ENCODE results near the gene ARPC1A. TPM values are rescaled to one million over a fixed set of nuclear protein-coding genes. Genes with fewer than 3 reads are reported as not detected.

Gene ARPC1A
- total RNA-seq, 6 experiments from 2014 or later = 50.0 to 78.0 (median 63.4) TPM

DNA sequence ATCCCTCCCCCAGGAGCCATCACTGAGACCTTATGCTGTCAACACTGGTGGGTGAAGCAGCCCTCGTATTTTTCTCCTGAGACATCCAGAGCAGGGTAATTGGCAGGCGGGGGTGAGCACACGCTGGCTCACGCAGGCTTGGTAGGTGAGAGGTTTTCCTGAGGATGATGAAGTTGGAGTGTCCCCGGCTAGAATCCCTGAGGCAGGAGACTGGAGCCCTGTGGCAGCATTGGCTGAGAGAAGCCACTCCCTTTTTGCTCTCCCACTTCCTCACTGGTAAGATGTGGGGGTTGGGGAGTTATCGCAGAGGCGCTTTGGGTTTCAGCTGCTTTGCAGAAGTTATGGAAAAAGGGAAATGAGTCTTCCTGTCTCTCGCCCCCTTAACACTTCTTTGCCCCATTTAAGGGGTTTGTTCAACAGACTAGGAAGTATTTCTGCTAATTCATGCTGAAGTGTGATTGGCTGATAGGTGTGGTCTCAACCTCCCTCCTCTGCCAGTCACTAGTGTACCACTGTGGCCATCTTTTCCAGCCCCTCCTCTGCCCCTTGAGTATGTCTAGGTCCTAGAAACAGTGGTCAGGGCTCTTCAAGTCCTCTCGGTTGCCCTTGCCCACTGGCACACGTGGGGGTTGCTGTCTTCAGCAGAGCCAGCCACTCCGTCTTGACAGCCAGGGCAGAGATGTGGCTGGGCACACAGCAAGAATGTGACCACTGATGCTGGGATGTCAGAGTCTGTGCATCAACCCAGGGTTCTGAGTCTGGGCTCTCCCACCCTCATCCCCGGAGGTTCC lies 54.5 kb downstream of the ARPC1A start:
- no peaks in the 10 kb centered on the region for H3K9me3 ChIP-seq
- H3K36me3 ChIP-seq = no peaks in the 10 kb centered on the region
- no peaks in the 10 kb centered on the region for H3K27me3 ChIP-seq
- no peak for TF ChIP-seq POLR2A (IDR thresholded peaks at IDR 0.05)
- TF ChIP-seq, protein P1, sequence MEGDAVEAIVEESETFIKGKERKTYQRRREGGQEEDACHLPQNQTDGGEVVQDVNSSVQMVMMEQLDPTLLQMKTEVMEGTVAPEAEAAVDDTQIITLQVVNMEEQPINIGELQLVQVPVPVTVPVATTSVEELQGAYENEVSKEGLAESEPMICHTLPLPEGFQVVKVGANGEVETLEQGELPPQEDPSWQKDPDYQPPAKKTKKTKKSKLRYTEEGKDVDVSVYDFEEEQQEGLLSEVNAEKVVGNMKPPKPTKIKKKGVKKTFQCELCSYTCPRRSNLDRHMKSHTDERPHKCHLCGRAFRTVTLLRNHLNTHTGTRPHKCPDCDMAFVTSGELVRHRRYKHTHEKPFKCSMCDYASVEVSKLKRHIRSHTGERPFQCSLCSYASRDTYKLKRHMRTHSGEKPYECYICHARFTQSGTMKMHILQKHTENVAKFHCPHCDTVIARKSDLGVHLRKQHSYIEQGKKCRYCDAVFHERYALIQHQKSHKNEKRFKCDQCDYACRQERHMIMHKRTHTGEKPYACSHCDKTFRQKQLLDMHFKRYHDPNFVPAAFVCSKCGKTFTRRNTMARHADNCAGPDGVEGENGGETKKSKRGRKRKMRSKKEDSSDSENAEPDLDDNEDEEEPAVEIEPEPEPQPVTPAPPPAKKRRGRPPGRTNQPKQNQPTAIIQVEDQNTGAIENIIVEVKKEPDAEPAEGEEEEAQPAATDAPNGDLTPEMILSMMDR (IDR thresholded peaks at IDR 0.05) = no peak
- DNase-seq (no peak), ATAC-seq (peak; percentile 18 to 45 (median 30))
- intact Hi-C loops (cut with DNase I) = no loop called here
- peak overlapping the region; percentile 29 to 75 (median 74) for H3K27ac ChIP-seq
- 51% methylated on average over 5 of the region's 12 CpGs for WGBS (ENCODE audit: insufficient coverage, low coverage, low lambda C conversion rate, missing lambda C conversion rate)
- peak overlapping the region; percentile 6 to 29 (median 16) for H3K4me3 ChIP-seq
- peaks cover 0 to 46% (median 13%) of the 10 kb centered on the region in 4 donors for H3K4me1 ChIP-seq

DNA sequence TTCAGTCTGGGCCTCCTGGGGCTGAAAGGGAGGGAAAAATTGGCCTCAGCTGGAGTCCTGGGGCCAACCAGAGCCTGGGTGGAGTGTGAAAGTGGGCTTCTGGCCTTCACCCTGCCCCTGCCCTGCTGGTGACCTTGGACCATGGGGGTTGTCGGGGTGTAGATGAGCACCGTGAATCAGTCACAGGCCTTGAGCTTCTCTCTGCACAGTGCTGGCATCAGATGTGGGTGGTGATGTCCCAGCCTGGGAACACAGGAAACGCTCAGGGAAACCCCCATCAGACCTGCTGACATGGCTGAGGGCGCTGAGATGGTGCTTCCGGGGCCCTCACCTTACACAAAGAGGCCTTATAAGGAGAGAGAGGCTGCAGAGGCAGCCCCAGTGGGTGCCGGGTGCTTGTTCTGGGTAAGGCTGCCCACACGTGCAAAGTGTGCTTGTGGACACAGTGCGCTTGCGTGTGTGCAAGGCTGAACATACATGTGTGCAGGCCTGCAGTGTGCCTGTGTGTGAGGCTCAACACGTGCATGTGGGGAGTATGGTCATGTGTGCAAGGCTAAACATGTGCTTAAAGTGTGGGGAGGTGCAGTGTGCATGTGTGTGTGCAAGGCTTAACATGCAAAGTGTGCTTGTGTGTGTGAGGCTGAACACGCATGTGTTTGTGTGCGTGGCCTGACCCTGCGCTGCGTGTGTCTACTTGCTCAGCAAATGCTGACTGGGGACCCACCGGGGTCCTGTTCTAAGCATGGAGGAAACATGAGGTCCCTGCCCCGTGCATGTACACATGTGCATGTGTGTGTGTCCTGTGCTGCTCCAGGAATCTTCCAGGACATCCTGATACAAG lies 55.3 kb downstream of the ARPC1A start:
- peak in 1 of 3 donors; percentile 54 for DNase-seq
- peaks cover 0 to 38% (median 11%) of the 10 kb centered on the region in 4 donors for H3K4me1 ChIP-seq
- intact Hi-C loops (cut with DNase I) = no loop called here
- no peak overlapping the region for H3K4me3 ChIP-seq
- H3K27ac ChIP-seq = peak overlapping the region in 2 of 3 donors; percentile 73 to 74
- TF ChIP-seq POLR2A (IDR thresholded peaks at IDR 0.05) = no peak
- TF ChIP-seq, protein P1 (IDR thresholded peaks at IDR 0.05) = no peak
- WGBS (ENCODE audit: insufficient coverage, low coverage, low lambda C conversion rate, missing lambda C conversion rate) = 37% methylated on average over 12 of the region's 16 CpGs
- H3K9me3 ChIP-seq = no peaks in the 10 kb centered on the region
- H3K27me3 ChIP-seq = no peaks in the 10 kb centered on the region
- peak; percentile 39 to 53 (median 46) for ATAC-seq
- no peaks in the 10 kb centered on the region for H3K36me3 ChIP-seq

DNA sequence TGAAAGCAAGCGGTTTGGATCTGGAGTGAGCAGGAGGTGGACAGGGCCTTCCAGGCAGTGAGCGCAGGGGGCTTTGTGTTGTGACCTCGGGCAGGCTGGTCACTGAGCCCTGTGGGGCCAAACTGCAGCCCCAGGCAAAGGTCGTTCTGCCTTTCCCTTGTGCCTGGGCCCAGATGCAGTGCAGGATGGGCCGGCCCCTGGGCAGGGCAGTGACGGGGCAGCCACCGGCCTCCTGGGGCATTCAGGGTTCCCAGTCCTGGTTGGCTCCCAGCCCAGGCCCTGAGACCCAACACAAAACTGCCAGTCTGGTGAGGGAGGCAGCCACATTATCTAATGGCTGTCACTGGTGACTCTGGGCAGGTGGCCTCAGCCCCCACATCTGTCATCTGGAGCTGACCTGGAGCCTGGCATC lies 56.0 kb downstream of the ARPC1A start:
- H3K36me3 ChIP-seq = no peaks in the 10 kb centered on the region
- no peaks in the 10 kb centered on the region for H3K27me3 ChIP-seq
- no peak overlapping the region for H3K27ac ChIP-seq
- peak; percentile 73 to 82 (median 80) for DNase-seq
- WGBS (ENCODE audit: insufficient coverage, low coverage, low lambda C conversion rate, missing lambda C conversion rate) = 20% methylated on average over 1 of the region's 7 CpGs
- H3K4me3 ChIP-seq = no peak overlapping the region
- no peaks in the 10 kb centered on the region for H3K9me3 ChIP-seq
- intact Hi-C loops (cut with DNase I) = no loop called here
- peaks cover 0 to 36% (median 11%) of the 10 kb centered on the region in 4 donors for H3K4me1 ChIP-seq
- peak; percentile 62 to 73 (median 70) for ATAC-seq
- TF ChIP-seq POLR2A (IDR thresholded peaks at IDR 0.05) = no peak
- TF ChIP-seq, protein P1 (IDR thresholded peaks at IDR 0.05) = no peak

DNA sequence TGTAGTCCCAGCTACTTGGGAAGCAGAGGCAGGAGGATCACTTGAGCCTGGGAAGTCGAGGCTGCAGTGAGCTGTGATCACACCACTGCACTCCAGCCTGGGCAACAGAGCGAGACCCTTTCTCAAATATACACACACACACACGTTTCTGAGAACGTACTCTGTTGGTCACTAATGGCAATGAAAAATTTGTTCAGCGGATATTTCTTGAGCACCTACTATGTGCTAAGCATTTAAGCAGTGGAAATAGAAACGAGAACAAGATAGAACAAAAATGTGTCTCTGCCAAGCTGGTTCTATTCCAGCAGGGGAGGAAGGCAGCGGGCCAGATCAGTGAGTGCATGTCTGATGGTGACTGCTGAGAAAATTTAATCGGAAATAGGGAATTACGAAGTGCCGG lies 57.5 kb downstream of the ARPC1A start:
- H3K27me3 ChIP-seq = no peaks in the 10 kb centered on the region
- TF ChIP-seq, protein P1 (IDR thresholded peaks at IDR 0.05) = no peak
- TF ChIP-seq POLR2A (IDR thresholded peaks at IDR 0.05) = no peak
- peaks cover 0 to 5% (median 0%) of the 10 kb centered on the region in 4 donors for H3K36me3 ChIP-seq
- ATAC-seq = no peak
- peaks cover 0 to 36% (median 11%) of the 10 kb centered on the region in 4 donors for H3K4me1 ChIP-seq
- H3K4me3 ChIP-seq = no peak overlapping the region
- WGBS (ENCODE audit: insufficient coverage, low coverage, low lambda C conversion rate, missing lambda C conversion rate) = 78% methylated on average over 10 of the region's 10 CpGs
- H3K27ac ChIP-seq = no peak overlapping the region
- DNase-seq = no peak
- H3K9me3 ChIP-seq = no peaks in the 10 kb centered on the region
- intact Hi-C loops (cut with DNase I) = no loop called here

Data from right lobe of liver (tissue), 6 donors.